Loucy (cell line): ENCODE data around the gene CACNA1A.

Experiments used
- H2AFZ ChIP-seq: fragments of 200-600 bp; sonication (generic); 2 replicates; pipeline ENCODE4 v1.6.0; 2016; ENCODE audit warnings: antibody characterized with exemption, mild to moderate bottlenecking, low read length, moderate library complexity
- H3F3A ChIP-seq: fragments of 200-600 bp; 2 replicates; pipeline ENCODE4 v1.6.0; 2016; ENCODE audit warnings: antibody characterized with exemption, low read depth, mild to moderate bottlenecking
- H3K27me3 ChIP-seq: fragments of 200-600 bp; sonication (generic); 2 replicates; pipeline ENCODE4 v1.6.1; 2014; ENCODE audit warnings: low read length, mild to moderate bottlenecking; ENCODE audit not compliant: insufficient read depth, poor library complexity, severe bottlenecking
- H3K36me3 ChIP-seq: fragments of 200-600 bp; sonication (generic); 2 replicates; pipeline ENCODE4 v1.6.1; 2016; ENCODE audit warnings: low read length; ENCODE audit not compliant: insufficient read depth
- H3K4me1 ChIP-seq: fragments of 200-600 bp; sonication (generic); 2 replicates; pipeline ENCODE4 v1.5.1; 2014; ENCODE audit warnings: low read length, mild to moderate bottlenecking; ENCODE audit not compliant: insufficient read depth, poor library complexity, severe bottlenecking
- H3K4me2 ChIP-seq: fragments of 200-600 bp; sonication (generic); 2 replicates; pipeline ENCODE4 v1.6.0; 2014; ENCODE audit warnings: antibody characterized with exemption, low read length, low read depth, mild to moderate bottlenecking; ENCODE audit not compliant: poor library complexity, severe bottlenecking
- H3K4me3 ChIP-seq: fragments of 200-600 bp; sonication (generic); 2 replicates; pipeline ENCODE4 v1.5.1; 2014; ENCODE audit warnings: low read length, mild to moderate bottlenecking, mixed read lengths; ENCODE audit not compliant: poor library complexity, severe bottlenecking
- H3K79me2 ChIP-seq: fragments of 200-600 bp; sonication (generic); 2 replicates; pipeline ENCODE4 v1.6.1; 2014; ENCODE audit warnings: low read length; ENCODE audit not compliant: insufficient read depth
- H3K9ac ChIP-seq: fragments of 200-600 bp; sonication (generic); 2 replicates; pipeline ENCODE4 v1.6.0; 2014; ENCODE audit warnings: mild to moderate bottlenecking, low read depth, low read length, moderate library complexity; ENCODE audit not compliant: poor library complexity, severe bottlenecking
- H3K9me2 ChIP-seq: fragments of 200-600 bp; sonication (generic); replicated peaks from 2 replicates; pipeline ENCODE4 v1.6.1; 2016; ENCODE audit warnings: low read depth, low read length, mixed read lengths
- H3K9me3 ChIP-seq: fragments of 200-600 bp; sonication (generic); 2 replicates; pipeline ENCODE4 v1.6.1; 2014; ENCODE audit warnings: mild to moderate bottlenecking, antibody characterized with exemption, low read length, low read depth; ENCODE audit not compliant: insufficient read depth
- H4K20me1 ChIP-seq: fragments of 200-600 bp; sonication (generic); 2 replicates; pipeline ENCODE4 v1.6.0; 2014; ENCODE audit warnings: antibody characterized with exemption, low read length, mild to moderate bottlenecking; ENCODE audit not compliant: insufficient read depth, poor library complexity, severe bottlenecking
- CTCF ChIP-seq: fragments of 200-600 bp; sonication (generic); conservative IDR thresholded peaks from 2 replicates; pipeline ENCODE4 v1.5.1; 2014; ENCODE audit warnings: mild to moderate bottlenecking, antibody characterized with exemption, low read length
- EZH2phosphoT487 ChIP-seq: fragments of 200-600 bp; IDR thresholded peaks from 2 replicates; pipeline ENCODE4 v1.6.1; 2018; ENCODE audit warnings: antibody characterized with exemption, mild to moderate bottlenecking, moderate library complexity, borderline replicate concordance

Gene CACNA1A

GRCh38 chr19:13411899-13412298 lies 94.4 kb downstream of the CACNA1A start:
- H3K9ac ChIP-seq: no peak overlapping the region
- H3F3A ChIP-seq: no peaks in the 10 kb centered on the region
- H3K9me2 ChIP-seq: no peaks in the 10 kb centered on the region
- no peaks in the 10 kb centered on the region for H3K36me3 ChIP-seq
- H3K4me3 ChIP-seq: no peak overlapping the region
- H3K27me3 ChIP-seq: no peaks in the 10 kb centered on the region
- no peaks in the 10 kb centered on the region for H4K20me1 ChIP-seq
- H3K4me2 ChIP-seq: no peak overlapping the region
- H2AFZ ChIP-seq: no peak overlapping the region
- H3K79me2 ChIP-seq: no peaks in the 10 kb centered on the region
- no peaks in the 10 kb centered on the region for H3K4me1 ChIP-seq
- TF ChIP-seq CTCF (no peak), EZH2phosphoT487 (no peak)
- no peaks in the 10 kb centered on the region; the same call in 1 of the 2 replicates for H3K9me3 ChIP-seq

DNA sequence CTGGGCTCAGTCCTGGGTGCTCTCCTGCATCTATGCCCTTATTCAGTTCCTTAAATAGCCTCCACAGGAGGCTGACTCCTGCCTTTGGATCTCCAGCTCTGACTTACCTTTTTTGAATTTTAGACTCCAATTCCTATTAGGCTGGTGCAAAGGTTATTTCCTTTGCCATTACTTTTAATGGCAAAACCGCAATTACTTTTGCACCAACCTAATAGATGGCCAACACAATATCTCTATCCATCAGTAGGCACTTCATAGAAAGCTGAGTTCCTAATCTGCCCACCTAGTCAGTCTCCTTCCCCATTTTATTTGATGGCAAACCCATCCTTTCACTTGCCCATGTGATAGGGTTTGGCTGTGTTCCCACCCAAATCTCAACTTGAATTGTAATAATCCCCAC lies 95.3 kb downstream of the CACNA1A start:
- Histone ChIP-seq H2AFZ (no peak overlapping the region), H3K4me3 (no peak overlapping the region), H3K9me3 (no peaks in the 10 kb centered on the region; the same call in 1 of the 2 replicates), H4K20me1 (no peaks in the 10 kb centered on the region), H3K9me2 (no peaks in the 10 kb centered on the region), H3F3A (no peaks in the 10 kb centered on the region), H3K4me2 (no peak overlapping the region), H3K36me3 (no peaks in the 10 kb centered on the region), H3K27me3 (no peaks in the 10 kb centered on the region), H3K4me1 (no peaks in the 10 kb centered on the region), H3K79me2 (no peaks in the 10 kb centered on the region), H3K9ac (no peak overlapping the region)
- TF ChIP-seq EZH2phosphoT487: no peak
- no peak for TF ChIP-seq CTCF

DNA sequence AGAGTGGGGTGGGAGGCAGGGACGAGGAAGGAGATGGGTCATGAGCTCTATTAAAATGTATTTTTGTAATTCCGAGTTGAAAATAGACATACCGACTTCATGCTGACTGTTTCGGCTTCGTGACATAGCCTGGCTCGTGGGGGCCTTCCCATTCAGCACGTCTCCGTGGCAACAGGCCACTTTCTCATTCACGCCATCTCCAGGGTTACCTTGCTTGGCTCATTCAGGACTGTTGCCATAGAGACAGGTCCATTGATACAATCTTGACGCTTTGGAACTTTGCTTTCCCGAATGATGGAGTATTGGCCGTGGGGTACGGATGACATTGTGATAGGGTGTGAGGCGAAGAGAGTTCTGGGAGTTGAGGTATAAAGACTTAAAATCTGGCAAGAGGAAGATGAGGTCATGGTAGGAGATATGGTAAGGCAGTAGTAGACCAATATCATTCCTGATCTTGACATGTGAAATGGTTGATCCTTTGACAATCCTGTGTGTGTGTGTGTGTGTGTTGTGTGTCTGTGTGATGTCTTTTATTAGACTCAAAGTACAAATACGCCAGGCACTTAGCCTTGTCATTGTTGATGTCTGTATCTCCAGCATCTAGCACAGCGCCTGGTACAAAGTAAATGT lies 97.3 kb downstream of the CACNA1A start:
- Histone ChIP-seq H3K4me2 (no peak overlapping the region), H3K36me3 (no peaks in the 10 kb centered on the region), H3F3A (no peaks in the 10 kb centered on the region), H2AFZ (no peak overlapping the region), H3K9me3 (no peaks in the 10 kb centered on the region; the same call in 1 of the 2 replicates), H3K4me3 (no peak overlapping the region), H3K27me3 (no peaks in the 10 kb centered on the region), H3K9me2 (no peaks in the 10 kb centered on the region), H4K20me1 (no peaks in the 10 kb centered on the region), H3K4me1 (no peaks in the 10 kb centered on the region), H3K9ac (no peak overlapping the region), H3K79me2 (no peaks in the 10 kb centered on the region)
- TF ChIP-seq CTCF: no peak
- no peak for TF ChIP-seq EZH2phosphoT487
